ENCODE measurements around the gene RELCH. TPM values are rescaled to one million over a fixed set of nuclear protein-coding genes. Genes with fewer than 3 reads are reported as not detected.

RELCH gene
- total RNA-seq, 1 donor from 2014 or later: 22.4 TPM

- H3K27me3 Mint-ChIP-seq (ENCODE audit: low read depth): no peaks in the 10 kb centered on the region
- no peak for TF ChIP-seq CTCF (conservative IDR thresholded peaks at IDR 0.05)
- H3K27ac Mint-ChIP-seq (ENCODE audit: unreplicated experiment): no peak overlapping the region
- H3K4me3 Mint-ChIP-seq: no peak overlapping the region
- H3K36me3 Mint-ChIP-seq (ENCODE audit: low read depth): peaks cover 31% of the 10 kb centered on the region
- H3K4me1 Mint-ChIP-seq: no peaks in the 10 kb centered on the region
- DNase-seq (ENCODE audit: low read depth, low spot score): no peak
- H3K9me3 Mint-ChIP-seq: peaks cover 4% of the 10 kb centered on the region
Observed at GRCh38 chr18:62210138-62210537, 23.1 kb downstream of the RELCH start.

- TF ChIP-seq CTCF (conservative IDR thresholded peaks at IDR 0.05): no peak
- H3K27ac Mint-ChIP-seq (ENCODE audit: unreplicated experiment): no peak overlapping the region
- peaks cover 4% of the 10 kb centered on the region for H3K9me3 Mint-ChIP-seq
- H3K27me3 Mint-ChIP-seq (ENCODE audit: low read depth): no peaks in the 10 kb centered on the region
- no peak for DNase-seq (ENCODE audit: low read depth, low spot score)
- H3K4me3 Mint-ChIP-seq: no peak overlapping the region
- no peaks in the 10 kb centered on the region for H3K4me1 Mint-ChIP-seq
- peaks cover 31% of the 10 kb centered on the region for H3K36me3 Mint-ChIP-seq (ENCODE audit: low read depth)
Observed at GRCh38 chr18:62211325-62211828, 24.3 kb downstream of the RELCH start.

- Mint-ChIP-seq H3K36me3 (ENCODE audit: low read depth) (peaks cover 19% of the 10 kb centered on the region), H3K9me3 (no peaks in the 10 kb centered on the region), H3K27ac (ENCODE audit: unreplicated experiment) (no peak overlapping the region), H3K4me3 (no peak overlapping the region), H3K27me3 (ENCODE audit: low read depth) (no peaks in the 10 kb centered on the region), H3K4me1 (no peaks in the 10 kb centered on the region)
- TF ChIP-seq CTCF (conservative IDR thresholded peaks at IDR 0.05): no peak
- no peak for DNase-seq (ENCODE audit: low read depth, low spot score)
Observed at GRCh38 chr18:62214790-62215189, 27.7 kb downstream of the RELCH start.

GRCh38 chr18:62224229-62224628 lies 37.2 kb downstream of the RELCH start:
- no peak overlapping the region for H3K4me3 Mint-ChIP-seq

GRCh38 chr18:62226047-62226446 lies 39.0 kb downstream of the RELCH start:
- H3K4me3 Mint-ChIP-seq: no peak overlapping the region
- no peak for DNase-seq (ENCODE audit: low read depth, low spot score)
- H3K9me3 Mint-ChIP-seq: peaks cover 4% of the 10 kb centered on the region
- H3K36me3 Mint-ChIP-seq (ENCODE audit: low read depth): peaks cover 34% of the 10 kb centered on the region
- no peak for TF ChIP-seq CTCF (conservative IDR thresholded peaks at IDR 0.05)
- H3K27me3 Mint-ChIP-seq (ENCODE audit: low read depth): no peaks in the 10 kb centered on the region
- no peak overlapping the region for H3K27ac Mint-ChIP-seq (ENCODE audit: unreplicated experiment)
- H3K4me1 Mint-ChIP-seq: no peaks in the 10 kb centered on the region

More at GRCh38 chr18:62224229-62224628, 37.2 kb downstream of the RELCH start:
- Mint-ChIP-seq H3K36me3 (ENCODE audit: low read depth) (peaks cover 28% of the 10 kb centered on the region), H3K27me3 (ENCODE audit: low read depth) (no peaks in the 10 kb centered on the region), H3K4me1 (no peaks in the 10 kb centered on the region), H3K27ac (ENCODE audit: unreplicated experiment) (no peak overlapping the region), H3K9me3 (peaks cover 4% of the 10 kb centered on the region)
- no peak for TF ChIP-seq CTCF (conservative IDR thresholded peaks at IDR 0.05)
- DNase-seq (ENCODE audit: low read depth, low spot score): no peak

Measured in neural crest cell (in vitro differentiated cells).